GM21515 (cell line): ENCODE measurements around the gene ABCD3.

Experiments used
- ATAC-seq: cut with Tn5 transposase; IDR thresholded peaks from one replicate; pipeline ENCODE4 v1.9.1; 2021; ENCODE audit not compliant: unreplicated experiment

ABCD3 gene

GRCh38 chr1:94526152-94526980, 108.2 kb downstream of the ABCD3 start:
- no peak for ATAC-seq

GRCh38 chr1:94527447-94528031, 109.3 kb downstream of the ABCD3 start:
- no peak for ATAC-seq

- no peak for ATAC-seq
These were observed 110.1 kb downstream of the ABCD3 start for GRCh38 chr1:94528299-94528698.

GRCh38 chr1:94528826-94529225, 110.6 kb downstream of the ABCD3 start:
- ATAC-seq: no peak

- ATAC-seq: no peak
These were observed 111.2 kb downstream of the ABCD3 start for GRCh38 chr1:94529416-94529815.

DNA sequence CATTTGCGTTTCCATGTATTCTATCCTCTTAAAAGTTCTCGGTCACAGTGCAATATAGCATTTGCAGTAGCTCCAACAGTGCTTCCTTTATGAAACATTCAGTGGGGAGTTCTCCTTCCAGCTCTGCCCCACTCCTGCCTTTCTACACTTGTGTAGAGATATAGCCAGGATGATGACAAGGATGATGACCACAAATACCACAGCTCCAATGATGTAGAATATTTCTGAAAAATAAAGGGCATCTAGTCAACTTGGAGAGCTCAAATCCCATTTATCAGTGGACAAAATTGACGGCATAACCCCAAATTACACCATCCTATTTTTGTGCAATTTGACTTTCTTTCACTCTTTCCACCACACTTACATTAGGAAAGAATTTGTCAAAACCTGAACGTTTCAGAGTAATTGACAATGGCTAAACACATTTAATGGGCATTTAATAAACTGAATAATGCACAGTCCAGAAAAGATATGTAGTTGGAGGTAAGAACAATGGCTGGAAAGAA, 112.2 kb downstream of the ABCD3 start:
- no peak for ATAC-seq

GRCh38 chr1:94531664-94532063, 113.5 kb downstream of the ABCD3 start:
- no peak for ATAC-seq

DNA sequence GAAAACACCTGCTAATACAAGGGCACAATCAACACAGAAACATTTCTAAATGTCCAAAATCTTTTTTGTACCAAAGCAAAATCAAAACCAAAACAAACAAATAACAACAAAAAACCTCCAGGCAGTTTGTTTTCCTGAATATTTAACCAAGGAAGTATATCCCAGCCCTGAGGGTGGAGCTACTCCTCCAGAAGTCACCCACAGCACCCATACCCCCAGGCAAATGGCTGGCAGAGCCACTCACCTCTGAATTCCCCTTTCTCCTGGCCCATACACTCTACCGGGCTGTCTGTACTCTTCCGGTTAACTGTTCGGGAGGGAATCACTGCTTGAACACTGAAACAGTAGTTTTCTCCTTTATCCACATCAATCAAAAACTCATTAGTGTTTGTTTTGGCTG, 113.9 kb downstream of the ABCD3 start:
- ATAC-seq: no peak

DNA sequence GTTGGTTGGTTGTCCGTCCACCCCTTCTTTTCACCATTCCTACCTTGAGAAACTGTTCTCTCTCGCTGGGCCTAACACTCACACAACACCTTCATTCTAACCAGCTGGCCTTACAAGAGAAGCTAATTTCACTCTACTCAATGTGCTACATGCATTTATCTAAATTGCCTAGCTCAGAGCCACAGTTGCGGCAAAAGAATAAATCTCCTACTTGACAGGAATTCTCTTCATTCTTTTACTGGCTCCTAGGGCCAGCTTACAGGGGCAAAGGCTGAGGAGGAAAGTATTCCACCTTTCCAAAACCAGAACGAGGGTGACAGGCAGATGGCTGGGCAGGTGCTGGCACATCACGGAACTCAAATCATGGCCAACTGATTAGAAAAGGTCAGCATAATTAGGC, 116.9 kb downstream of the ABCD3 start:
- no peak for ATAC-seq

GRCh38 chr1:94535879-94536278, 117.7 kb downstream of the ABCD3 start:
- ATAC-seq: no peak

- no peak for ATAC-seq
These were observed 119.1 kb downstream of the ABCD3 start for GRCh38 chr1:94537254-94537653.

GRCh38 chr1:94538243-94538827, 120.1 kb downstream of the ABCD3 start:
- ATAC-seq: no peak

DNA sequence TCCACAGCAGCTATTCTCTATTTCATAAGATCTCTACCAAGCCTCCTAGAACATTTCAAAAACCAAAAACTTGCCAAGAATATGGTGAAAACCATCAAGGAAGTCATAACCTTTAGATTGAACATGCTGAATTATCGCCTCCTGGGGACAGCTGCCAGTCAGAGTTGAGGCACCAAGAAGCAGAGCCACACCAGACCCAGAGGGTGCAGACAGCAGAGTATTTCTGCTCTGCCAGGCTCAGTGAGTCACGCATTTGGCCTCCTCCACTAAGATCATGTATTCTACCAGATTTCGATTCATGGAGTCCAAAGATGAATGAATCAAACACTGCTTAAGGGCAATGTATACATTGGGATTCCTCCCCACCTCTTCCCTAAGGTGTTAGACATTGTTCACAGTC, 121.3 kb downstream of the ABCD3 start:
- no peak for ATAC-seq

DNA sequence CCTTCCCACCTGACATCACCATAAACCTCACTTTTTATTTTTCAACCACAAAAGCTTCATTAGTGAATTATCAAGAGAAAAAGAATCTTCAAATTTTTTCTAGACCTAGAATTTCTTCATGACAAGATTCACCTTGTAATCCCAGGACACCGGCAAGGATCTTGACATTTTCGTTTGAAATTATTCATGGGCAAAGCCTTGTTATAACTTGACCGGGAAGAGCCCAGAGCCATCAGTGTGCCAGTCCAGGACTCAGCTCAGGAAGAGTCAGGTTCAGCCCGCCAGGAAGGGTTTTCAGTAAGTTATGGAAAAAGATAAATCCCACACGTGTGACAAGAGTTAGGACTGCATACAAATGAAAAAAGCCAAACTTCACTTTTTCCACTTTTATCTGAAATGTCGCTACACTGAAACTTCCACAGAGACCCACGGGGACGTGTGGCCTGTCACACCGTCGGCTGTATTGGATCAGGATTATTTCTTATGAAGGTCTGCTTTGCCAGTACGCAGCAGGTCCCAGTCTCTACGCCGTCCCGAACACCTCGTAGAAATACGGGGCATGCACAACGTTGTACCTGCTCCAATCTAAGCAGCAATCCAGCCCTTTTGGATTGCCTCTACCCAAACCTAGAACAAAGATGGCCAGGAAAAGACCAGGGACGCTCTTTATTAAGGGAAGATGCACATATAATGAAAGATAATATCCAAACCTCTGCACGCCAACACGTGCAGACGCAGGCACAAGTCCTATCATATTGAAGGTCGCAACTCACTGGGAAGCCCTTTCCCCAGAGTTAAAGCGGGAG, 122.5 kb downstream of the ABCD3 start:
- ATAC-seq: no peak

DNA sequence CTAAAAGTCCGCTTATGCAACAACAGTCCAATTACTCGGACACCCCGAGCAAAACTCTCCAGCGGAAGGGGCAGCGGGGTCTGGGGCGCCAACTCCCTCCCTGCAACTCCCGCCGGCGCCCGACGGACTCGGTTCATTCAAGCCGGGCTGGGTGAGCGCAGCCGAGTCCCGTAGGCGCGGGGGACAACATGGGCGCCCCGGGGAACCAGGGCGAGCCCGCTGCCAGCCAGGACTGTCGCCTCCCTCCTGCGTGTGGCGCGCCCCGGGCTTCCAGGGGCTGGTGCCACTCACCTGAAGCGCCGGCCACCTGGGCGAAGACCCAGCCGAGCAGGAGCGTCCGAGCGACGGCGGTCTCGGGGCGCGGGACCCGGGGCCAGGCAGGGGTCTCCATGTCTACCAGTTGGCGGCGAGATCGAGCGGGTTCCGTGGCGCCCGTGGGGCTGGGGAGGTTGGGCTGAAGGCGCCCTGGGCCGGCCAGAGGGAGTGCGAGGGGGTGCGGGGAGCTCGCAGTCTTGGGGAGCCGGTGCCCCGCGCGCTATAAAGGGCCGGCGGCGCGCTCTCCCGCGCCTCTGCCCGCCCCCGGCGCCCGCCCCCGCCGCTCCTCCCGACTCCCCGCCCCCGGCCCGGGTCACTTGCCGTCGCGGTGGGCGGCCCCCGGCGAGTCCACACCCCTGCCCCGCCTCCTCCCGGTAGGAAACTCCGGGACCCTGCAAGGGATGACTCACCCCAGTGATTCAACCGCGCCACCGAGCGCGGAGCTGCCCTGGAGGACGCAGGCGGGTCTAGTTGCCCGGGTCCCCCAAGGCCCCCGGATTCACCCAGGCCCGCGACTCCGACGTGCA, 123.3 kb downstream of the ABCD3 start, which contains the start of gene F3:
F3 (minus strand) TSS at position 514 of the 842 bp plus-strand sequence; CDS start at position 391, 123 bp downstream.
- ATAC-seq: peak; percentile 73

GRCh38 chr1:94542088-94542870, 124.1 kb downstream of the ABCD3 start:
- peak; percentile 15 for ATAC-seq

DNA sequence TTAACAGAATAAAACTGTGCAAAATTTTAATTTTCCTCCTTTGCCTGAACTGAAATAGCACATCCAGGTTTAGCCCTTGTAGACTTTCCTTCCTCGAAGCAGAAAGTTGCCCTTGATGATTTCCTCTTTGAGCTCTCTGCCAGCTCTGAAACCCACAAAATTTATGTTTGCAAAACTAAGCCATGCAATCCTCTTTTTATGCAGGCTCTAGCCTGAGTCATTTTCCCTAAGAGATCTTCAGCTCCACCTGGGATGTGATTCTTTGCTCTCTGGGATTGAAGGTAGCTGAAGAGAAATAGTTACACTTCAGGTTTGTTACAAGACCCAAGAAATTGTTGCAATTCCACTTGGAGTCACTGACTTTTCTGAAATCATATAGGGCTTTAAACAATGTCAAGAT, 124.8 kb downstream of the ABCD3 start:
- ATAC-seq: no peak

DNA sequence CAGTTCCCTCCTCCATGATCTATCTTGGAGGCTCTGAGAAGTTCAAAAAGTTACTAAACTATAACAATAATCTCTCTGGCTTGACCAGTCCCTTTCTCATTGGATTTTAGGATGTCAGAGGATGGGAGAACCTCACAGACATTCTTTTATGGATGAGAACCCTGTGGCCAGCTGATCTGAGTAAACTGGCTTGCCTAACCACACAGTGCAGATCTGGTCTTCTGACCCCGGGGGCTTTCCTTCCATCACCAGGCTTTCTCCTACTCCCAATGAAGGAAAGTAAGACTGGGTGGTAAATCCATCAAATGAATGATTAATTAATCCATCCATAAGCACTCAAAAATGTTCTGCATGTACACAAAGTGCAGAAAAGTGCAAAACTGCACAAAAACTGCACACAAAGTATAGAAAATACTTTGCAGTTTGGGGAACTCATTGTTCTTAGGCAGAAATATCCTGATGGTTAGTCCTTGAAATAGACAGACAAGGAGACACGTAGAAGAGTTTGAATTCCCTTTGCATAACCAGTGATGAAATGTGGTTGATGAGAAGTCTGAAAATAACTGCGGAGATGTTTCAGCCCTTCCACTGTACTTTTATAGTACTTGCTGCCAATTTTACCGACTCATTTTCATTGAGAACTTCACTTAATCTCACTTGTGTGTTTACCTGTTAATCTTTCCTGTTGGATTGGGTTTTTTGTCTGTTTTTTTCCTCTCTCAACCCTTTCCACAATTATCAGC, 125.9 kb downstream of the ABCD3 start:
- ATAC-seq: no peak
